ENCODE results near the gene SHOX. TPM values are rescaled to one million over a fixed set of nuclear protein-coding genes. Genes with fewer than 3 reads are reported as not detected.

Gene SHOX
- total RNA-seq, 1 donor from 2014 or later = not detected

DNA sequence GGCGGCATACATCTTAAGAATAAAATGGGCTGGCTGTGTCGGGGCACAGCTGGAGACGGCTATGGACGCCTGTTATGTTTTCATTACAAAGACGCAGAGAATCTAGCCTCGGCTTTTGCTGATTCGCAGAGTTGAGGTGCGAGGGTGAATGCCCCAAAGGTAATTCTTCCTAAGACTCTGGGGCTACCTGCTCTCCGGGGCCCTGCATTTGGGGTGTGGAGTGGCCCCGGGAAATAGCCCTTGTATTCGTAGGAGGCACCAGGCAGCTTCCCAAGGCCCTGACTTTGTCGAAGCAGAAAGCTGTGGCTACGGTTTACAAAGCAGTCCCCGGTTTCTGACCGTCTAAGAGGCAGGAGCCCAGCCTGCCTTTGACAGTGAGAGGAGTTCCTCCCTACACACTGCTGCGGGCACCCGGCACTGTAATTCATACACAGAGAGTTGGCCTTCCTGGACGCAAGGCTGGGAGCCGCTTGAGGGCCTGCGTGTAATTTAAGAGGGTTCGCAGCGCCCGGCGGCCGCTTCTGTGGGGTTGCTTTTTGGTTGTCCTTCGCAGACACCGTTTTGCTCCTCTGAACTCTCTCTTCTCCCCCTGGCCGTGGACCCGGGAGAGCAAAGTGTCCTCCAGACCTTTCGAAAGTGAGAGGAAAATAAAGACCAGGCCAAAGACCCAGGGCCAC, 1.9 kb downstream of the SHOX start:
- intact Hi-C loops (cut with DNase I) = no loop called here
- Histone ChIP-seq H3K9me3 (no peaks in the 10 kb centered on the region), H3K27me3 (peaks cover 6% of the 10 kb centered on the region), H3K4me3 (no peak overlapping the region), H3K4me1 (no peaks in the 10 kb centered on the region), H3K27ac (no peak overlapping the region), H3K36me3 (no peaks in the 10 kb centered on the region)
- no peak for TF ChIP-seq CTCF (IDR thresholded peaks at IDR 0.05)
- no peak for TF ChIP-seq POLR2A (IDR thresholded peaks at IDR 0.05)
- TF ChIP-seq POLR2AphosphoS5 (IDR thresholded peaks at IDR 0.05; ENCODE audit: insufficient read depth in 1 of 2, low read depth in 1 of 2) = no peak
- DNase-seq (ENCODE audit: extremely low spot score in 2 of 2) = peak in 1 of 2 donors; percentile 70

- H3K4me1 ChIP-seq = no peaks in the 10 kb centered on the region
- no peaks in the 10 kb centered on the region for H3K36me3 ChIP-seq
- intact Hi-C loops (cut with DNase I) = no loop called here
- H3K27me3 ChIP-seq = peaks cover 6% of the 10 kb centered on the region
- H3K9me3 ChIP-seq = no peaks in the 10 kb centered on the region
- no peak overlapping the region for H3K4me3 ChIP-seq
- no peak overlapping the region for H3K27ac ChIP-seq
- TF ChIP-seq CTCF (IDR thresholded peaks at IDR 0.05) (no peak), POLR2A (IDR thresholded peaks at IDR 0.05) (no peak), POLR2AphosphoS5 (IDR thresholded peaks at IDR 0.05; ENCODE audit: insufficient read depth in 1 of 2, low read depth in 1 of 2) (no peak)
- peak in 1 of 2 donors; percentile 43 for DNase-seq (ENCODE audit: extremely low spot score in 2 of 2)
Measured at GRCh38 chrX:633043-633984, 2.7 kb downstream of the SHOX start.

DNA sequence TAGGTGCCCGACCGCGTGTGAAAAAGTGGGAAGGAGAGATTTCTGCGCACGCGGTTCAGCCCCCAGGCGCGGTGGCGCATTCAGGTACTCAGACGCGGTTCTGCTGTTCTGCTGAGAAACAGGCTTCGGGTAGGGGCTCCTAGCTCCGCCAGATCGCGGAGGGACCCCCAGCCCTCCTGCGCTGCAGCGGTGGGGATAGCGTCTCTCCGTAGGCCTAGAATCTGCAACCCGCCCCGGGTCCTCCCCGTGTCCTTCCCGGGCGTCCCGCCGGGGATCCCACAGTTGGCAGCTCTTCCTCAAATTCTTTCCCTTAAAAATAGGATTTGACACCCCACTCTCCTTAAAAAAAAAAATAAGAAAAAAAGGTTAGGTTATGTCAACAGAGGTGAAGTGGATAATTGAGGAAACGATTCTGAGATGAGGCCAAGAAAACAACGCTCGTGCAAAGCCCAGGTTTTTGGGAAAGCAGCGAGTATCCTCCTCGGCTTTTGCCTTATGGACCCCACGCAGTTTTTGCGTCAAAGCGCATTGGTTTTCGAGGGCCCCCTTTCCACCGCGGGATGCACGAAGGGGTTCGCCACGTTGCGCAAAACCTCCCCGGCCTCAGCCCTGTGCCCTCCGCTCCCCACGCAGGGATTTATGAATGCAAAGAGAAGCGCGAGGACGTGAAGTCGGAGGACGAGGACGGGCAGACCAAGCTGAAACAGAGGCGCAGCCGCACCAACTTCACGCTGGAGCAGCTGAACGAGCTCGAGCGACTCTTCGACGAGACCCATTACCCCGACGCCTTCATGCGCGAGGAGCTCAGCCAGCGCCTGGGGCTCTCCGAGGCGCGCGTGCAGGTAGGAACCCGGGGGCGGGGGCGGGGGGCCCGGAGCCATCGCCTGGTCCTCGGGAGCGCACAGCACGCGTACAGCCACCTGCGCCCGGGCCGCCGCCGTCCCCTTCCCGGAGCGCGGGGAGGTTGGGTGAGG, 3.7 kb downstream of the SHOX start:
- intact Hi-C loops (cut with DNase I) = no loop called here
- Histone ChIP-seq H3K27me3 (peaks cover 6% of the 10 kb centered on the region), H3K36me3 (no peaks in the 10 kb centered on the region), H3K27ac (no peak overlapping the region), H3K4me1 (no peaks in the 10 kb centered on the region), H3K4me3 (no peak overlapping the region), H3K9me3 (no peaks in the 10 kb centered on the region)
- TF ChIP-seq POLR2AphosphoS5 (IDR thresholded peaks at IDR 0.05; ENCODE audit: insufficient read depth in 1 of 2, low read depth in 1 of 2) (no peak), POLR2A (IDR thresholded peaks at IDR 0.05) (no peak), CTCF (IDR thresholded peaks at IDR 0.05) (no peak)
- DNase-seq (ENCODE audit: extremely low spot score in 2 of 2) = peak in 1 of 2 donors; percentile 67

- Histone ChIP-seq H3K27me3 (peaks cover 6% of the 10 kb centered on the region), H3K4me1 (no peaks in the 10 kb centered on the region), H3K9me3 (no peaks in the 10 kb centered on the region), H3K36me3 (no peaks in the 10 kb centered on the region), H3K4me3 (no peak overlapping the region), H3K27ac (no peak overlapping the region)
- peak in 1 of 2 donors; percentile 61 for DNase-seq (ENCODE audit: extremely low spot score in 2 of 2)
- intact Hi-C loops (cut with DNase I) = no loop called here
- TF ChIP-seq CTCF (IDR thresholded peaks at IDR 0.05) = no peak
- no peak for TF ChIP-seq POLR2AphosphoS5 (IDR thresholded peaks at IDR 0.05; ENCODE audit: insufficient read depth in 1 of 2, low read depth in 1 of 2)
- no peak for TF ChIP-seq POLR2A (IDR thresholded peaks at IDR 0.05)
Measured at GRCh38 chrX:635428-636090, 5.0 kb downstream of the SHOX start.
